A549 (cell line): ENCODE results near the gene THEM5.

Experiments used
- CTCF ChIP-seq: fragments of >200 bp; sonication (Bioruptor Twin); formaldehyde crosslinking; IDR thresholded peaks from 3 replicates; pipeline ENCODE4 v1.5.1; 2016
- EP300 ChIP-seq, 2 experiments: fragments of >200 bp; sonication (Bioruptor Twin); formaldehyde crosslinking; IDR thresholded peaks; 2 replicates in 1 of 2; 3 replicates in 1 of 2; pipeline ENCODE4 v1.6.1; 2016 to 2017
- FOSL2 ChIP-seq, 2 experiments: fragments of 450-650 bp in 1 of 2; fragments of >200 bp in 1 of 2; sonication (Bioruptor Twin) in 1 of 2; formaldehyde crosslinking; IDR thresholded peaks; 2 replicates each; pipeline versions ENCODE4 v1.5.0 to v1.6.1; 2016 to 2020; ENCODE audit warnings: mild to moderate bottlenecking in 1 of 2, moderate library complexity in 1 of 2
- HOXA7 ChIP-seq: fragments of 250-450 bp; sonication (Bioruptor Pico); IDR thresholded peaks from 2 replicates; pipeline ENCODE4 v1.5.0; 2020; ENCODE audit warnings: mild to moderate bottlenecking, moderate library complexity
- HOXB5 ChIP-seq: fragments of 250-450 bp; sonication (Bioruptor Pico); IDR thresholded peaks from 2 replicates; pipeline ENCODE4 v1.5.0; 2020; ENCODE audit warnings: mild to moderate bottlenecking, moderate library complexity
- MAFK ChIP-seq: fragments of 450-650 bp; IDR thresholded peaks from 2 replicates; pipeline ENCODE4 v1.6.1; 2014; ENCODE audit not compliant: partially characterized antibody
- NR3C1 ChIP-seq: fragments of >200 bp; sonication (Bioruptor Twin); formaldehyde crosslinking; IDR thresholded peaks from 3 replicates; pipeline ENCODE4 v1.6.1; 2017
- PBX3 ChIP-seq: IDR thresholded peaks from 2 replicates; pipeline ENCODE4 v1.6.1; 2012
- POLR2A ChIP-seq: IDR thresholded peaks from 2 replicates; pipeline ENCODE4 v1.6.1; 2012; ENCODE audit warnings: mild to moderate bottlenecking, low read length
- POLR2AphosphoS2 ChIP-seq: conservative IDR thresholded peaks from 2 replicates; pipeline ENCODE4 v1.6.1; 2012; ENCODE audit warnings: low read length, improper control_type of control experiment, inconsistent platforms
- RAD21 ChIP-seq, 2 experiments: fragments of >200 bp in 1 of 2; sonication (Bioruptor Twin) in 1 of 2; formaldehyde crosslinking in 1 of 2; IDR thresholded peaks in 1 of 2; conservative IDR thresholded peaks in 1 of 2; 2 replicates in 1 of 2; 3 replicates in 1 of 2; pipeline ENCODE4 v1.6.1; 2012 to 2018; ENCODE audit warnings: inconsistent platforms in 1 of 2
- USF2 ChIP-seq: fragments of 450-650 bp; IDR thresholded peaks from 2 replicates; pipeline ENCODE4 v1.6.1; 2014; ENCODE audit warnings: antibody characterized with exemption
- ZSCAN20 ChIP-seq: fragments of 250-450 bp; sonication (Bioruptor Pico); IDR thresholded peaks from 2 replicates; pipeline ENCODE4 v1.8.0; 2022; ENCODE audit warnings: mild to moderate bottlenecking, moderate library complexity

GRCh38 chr1:151823175-151823574 is 30.3 kb downstream of the THEM5 start:
- TF ChIP-seq CTCF (no peak), PBX3 (no peak), POLR2A (no peak), FOSL2 (IDR thresholded peaks at IDR 0.05) (no peak), FOSL2 (CRISPR knock-in tag; IDR thresholded peaks at IDR 0.05) (no peak), MAFK (no peak), ZSCAN20 (CRISPR knock-in tag) (no peak), RAD21 (conservative IDR thresholded peaks at IDR 0.05 in 1 of 2, IDR thresholded peaks at IDR 0.05 in 1 of 2) (no peak), NR3C1 (no peak), HOXB5 (CRISPR knock-in tag) (no peak), HOXA7 (CRISPR knock-in tag) (no peak), EP300 (IDR thresholded peaks at IDR 0.05) (no peak), POLR2AphosphoS2 (no peak), USF2 (no peak)
